Activated CD4-positive, CD25-positive, alpha-beta regulatory T cell treated with anti-CD3 and anti-CD28 coated beads, Interleukin-2, amount 50 U/mL, for 24 hours (primary cell): Measurements from ENCODE around the gene MED31.
"Not testable (repeated sequence)": the region's sequence is repeated elsewhere in the genome, so short reads cannot be mapped to it uniquely, and the experiment has no call there.

Experiments
- ATAC-seq, 2 donors: fragments of 150-1000 bp; cut with Tn5 transposase; one replicate each; pipeline ENCODE4 v1.10.0; 2021; ENCODE audit warnings: mild to moderate bottlenecking in 1 of 2, moderate library complexity in 1 of 2

Gene MED31

GRCh38 chr17:6651354-6651918, at the start of gene MED31, which contains the start of gene C17orf100:
MED31 (minus strand) TSS chr17:6651605; CDS start chr17:6651528, 77 bp downstream.
C17orf100 (plus strand) TSS chr17:6651762; CDS start chr17:6651914, 152 bp downstream.
- ATAC-seq: peak; percentile 98 to 99

DNA sequence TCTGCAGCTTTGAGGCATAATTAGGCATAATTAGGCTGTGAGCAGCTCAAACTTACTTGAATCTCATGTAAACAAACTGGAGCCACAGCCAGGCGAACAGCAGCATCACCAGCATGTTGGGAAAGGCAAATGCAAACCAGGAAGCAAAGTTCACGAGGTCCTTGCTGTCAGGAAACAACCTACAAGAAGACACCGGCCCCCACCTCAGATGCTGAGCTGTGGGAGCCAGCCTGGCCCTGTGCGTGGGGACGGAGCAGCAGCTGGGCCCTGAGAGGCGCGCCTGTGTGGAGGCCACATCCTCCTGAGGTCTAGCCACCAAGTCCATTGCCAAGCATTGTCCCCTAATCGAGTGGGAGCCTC, 49.5 kb upstream of the MED31 start:
- ATAC-seq: no peak

DNA sequence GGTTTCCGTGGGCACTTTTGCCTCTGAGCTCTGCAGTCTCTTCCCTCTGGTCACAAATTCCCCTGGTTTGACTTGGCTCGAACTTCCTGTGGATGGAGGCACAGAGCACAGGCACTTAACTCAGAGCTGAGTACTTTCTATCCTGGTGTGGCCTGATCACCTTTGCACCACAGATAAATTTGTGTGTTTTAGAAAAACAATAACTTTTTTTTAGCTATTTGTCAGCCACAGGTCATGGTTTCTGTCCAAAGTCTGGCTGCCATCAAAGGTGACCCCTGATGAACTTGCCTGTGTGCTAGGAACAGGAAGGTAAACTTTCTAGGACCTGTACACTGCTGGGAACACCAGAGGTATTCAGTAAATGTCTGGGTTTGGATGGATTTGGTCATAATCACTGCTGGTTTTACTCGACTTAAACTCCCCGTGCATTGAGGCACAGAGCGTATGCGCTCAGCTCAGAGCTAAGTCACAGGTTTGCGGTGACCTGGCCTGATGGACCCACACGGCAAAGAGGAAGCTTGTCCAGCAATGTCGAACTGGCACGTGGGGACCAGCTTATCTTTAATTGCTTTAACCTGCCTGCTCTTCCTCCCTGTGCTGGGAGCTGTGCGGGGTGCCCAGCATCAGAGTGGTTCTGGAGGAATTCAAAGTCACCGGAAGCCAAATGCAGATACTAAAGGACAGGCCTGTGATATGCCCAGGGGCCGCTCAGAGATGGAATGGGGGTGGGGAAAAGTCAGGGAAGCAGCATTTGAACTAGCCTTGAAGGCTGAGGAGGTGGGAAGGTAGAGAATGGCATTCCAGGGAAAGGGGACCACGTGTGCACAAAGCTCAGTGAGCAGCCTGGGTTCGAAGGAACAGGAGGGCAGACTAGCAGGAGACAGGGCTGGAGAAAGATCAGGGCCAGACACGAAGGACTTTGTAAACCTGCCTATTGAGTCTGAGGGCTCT, 48.9 kb upstream of the MED31 start:
- no peak for ATAC-seq

GRCh38 chr17:6698004-6698403, 46.6 kb upstream of the MED31 start:
- no peak for ATAC-seq

GRCh38 chr17:6696906-6697305, 45.5 kb upstream of the MED31 start:
- ATAC-seq: no peak

GRCh38 chr17:6695565-6695964, 44.2 kb upstream of the MED31 start:
- ATAC-seq: no peak

- ATAC-seq: no peak
Observed at GRCh38 chr17:6695051-6695450, 43.6 kb upstream of the MED31 start.

- ATAC-seq: not testable (repeated sequence)
Observed at GRCh38 chr17:6691958-6692357, 40.6 kb upstream of the MED31 start.

DNA sequence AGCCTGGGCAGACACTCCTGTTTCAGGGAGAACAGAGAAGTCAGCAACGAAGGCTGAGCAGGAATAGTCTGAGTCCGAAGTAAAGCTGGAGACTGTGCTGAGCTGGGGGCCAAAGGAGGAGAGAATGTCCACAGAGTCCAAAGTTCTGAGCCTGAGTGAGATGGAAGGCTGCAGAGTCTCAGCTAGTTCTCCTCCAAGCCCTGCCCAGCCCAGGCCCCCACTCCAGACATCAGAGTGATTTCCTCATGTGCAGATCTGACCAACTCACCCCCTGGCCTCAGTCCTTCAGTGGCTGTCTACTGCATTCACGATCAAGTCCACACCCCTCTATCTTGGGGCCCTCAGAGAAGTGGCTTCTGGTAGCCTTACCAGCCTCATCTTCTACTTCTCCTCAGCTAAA, 40.1 kb upstream of the MED31 start:
- no peak for ATAC-seq

GRCh38 chr17:6690641-6691040, 39.2 kb upstream of the MED31 start:
- no peak for ATAC-seq

DNA sequence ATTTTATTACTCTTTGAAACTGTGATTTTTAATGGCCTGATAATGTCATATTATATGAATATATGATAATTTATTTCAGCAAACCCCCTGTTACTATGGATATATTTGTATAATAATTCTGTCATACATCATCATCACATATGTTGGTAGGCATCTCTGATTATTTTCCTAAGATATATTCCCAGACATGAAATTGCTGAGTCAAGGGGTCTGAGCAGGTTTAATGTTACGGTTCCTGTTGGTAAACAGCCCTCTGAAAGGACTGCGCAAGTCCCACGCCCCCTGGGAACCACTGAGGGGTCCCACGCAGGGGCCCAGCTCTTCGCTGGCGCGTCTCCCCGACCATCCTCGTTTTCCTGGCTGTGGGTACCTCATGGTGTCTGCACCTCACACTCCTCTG, 37.5 kb upstream of the MED31 start:
- ATAC-seq: no peak

GRCh38 chr17:6686026-6686425, 34.6 kb upstream of the MED31 start:
- no peak for ATAC-seq

- no peak for ATAC-seq
Observed at GRCh38 chr17:6684881-6685767, 33.7 kb upstream of the MED31 start.

DNA sequence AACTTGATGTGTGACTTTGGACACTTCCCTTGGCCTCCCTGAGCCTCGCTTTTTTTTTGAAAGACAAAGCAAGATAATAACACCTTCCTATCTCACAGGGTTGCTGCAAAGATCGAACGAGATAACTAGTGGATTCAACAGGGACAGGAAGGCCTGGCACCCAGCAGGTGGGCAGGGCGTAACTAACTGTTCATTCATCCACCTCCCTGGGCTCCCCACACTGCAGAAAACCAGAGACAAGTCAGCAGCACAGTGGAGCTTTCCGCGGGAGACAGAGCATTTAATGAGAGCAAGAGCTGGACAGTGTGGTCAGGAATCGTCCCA, 33.0 kb upstream of the MED31 start:
- ATAC-seq: no peak

DNA sequence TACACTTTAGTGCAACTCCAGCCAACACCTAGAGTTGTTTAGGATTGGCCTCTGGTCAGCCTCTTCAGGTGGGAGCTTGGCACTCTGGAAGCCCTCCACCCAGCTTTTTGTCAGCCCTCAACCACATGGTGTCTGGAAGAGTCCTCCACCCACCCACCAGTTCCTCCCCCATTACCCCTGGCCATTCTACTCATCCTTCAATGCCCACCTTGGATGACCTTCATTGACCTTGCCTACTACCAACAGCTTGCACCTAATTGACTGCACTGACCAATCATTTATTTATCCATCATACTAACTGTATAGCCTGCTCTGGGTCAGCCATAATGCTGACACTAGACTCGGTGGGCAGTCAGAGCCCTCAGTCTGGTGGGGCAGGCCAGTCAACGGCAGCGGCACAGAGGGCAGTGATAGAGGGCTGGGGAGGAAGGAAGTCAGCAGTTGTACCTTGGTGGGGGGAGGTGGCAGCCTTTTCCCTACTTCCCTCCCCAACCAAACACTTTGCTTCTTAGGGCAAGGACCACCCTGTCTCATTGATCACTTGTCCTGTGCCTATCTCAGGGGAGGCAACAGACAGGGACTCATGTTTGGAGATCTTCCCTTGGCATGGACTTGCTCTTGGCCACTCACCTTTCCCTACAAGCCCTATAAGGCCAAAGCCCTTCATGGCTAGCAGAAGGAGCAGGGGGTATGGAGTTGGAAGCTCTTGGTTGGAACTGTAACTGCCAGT, 32.5 kb upstream of the MED31 start:
- no peak for ATAC-seq

GRCh38 chr17:6683081-6683684, 31.8 kb upstream of the MED31 start:
- ATAC-seq: no peak

DNA sequence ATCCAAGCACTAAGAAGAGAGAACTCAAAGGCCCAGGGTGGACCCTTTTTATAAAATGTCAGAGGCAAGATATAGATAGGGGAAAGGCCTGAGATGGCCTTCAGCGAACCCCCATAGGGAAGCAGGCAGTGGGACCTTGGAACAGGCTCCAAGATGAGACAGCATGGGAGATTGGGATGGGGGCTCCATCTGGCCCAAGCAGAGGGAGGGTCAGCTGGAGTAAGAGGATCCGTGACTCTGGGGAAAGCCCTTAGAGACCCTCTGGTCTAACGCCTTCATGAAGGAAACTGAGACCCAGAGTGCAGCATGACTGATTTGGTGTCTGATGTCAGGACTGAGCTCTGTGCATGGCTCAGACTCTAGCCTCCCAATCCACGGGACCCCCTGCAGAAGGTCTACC, 30.9 kb upstream of the MED31 start:
- ATAC-seq: no peak

GRCh38 chr17:6681671-6682070, 30.3 kb upstream of the MED31 start:
- ATAC-seq: no peak

DNA sequence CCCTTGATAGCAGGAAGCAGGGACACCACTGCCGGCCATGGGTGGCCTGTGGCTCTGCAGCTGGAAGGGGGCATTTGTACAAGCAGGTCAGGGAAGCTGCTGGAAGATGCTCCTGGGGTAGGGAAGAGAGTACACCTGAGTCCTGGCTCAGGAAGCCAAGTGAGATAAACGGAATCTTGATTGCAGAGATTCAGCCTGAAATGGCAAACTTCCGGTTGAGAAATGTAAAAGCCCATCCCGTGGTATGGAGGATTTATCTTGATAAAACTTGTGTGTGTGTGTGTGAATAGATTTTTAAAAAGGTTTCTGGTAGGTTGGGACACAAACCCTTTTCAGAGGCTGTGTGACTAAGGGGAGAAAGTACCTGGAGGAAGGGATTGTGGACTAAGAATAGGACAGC, 29.8 kb upstream of the MED31 start:
- ATAC-seq: no peak

GRCh38 chr17:6679241-6679640, 27.8 kb upstream of the MED31 start:
- ATAC-seq: no peak

GRCh38 chr17:6677946-6678345, 26.5 kb upstream of the MED31 start:
- no peak for ATAC-seq

- peak in 1 of 2 donors; percentile 13 for ATAC-seq
Observed at GRCh38 chr17:6677158-6677831, 25.9 kb upstream of the MED31 start.
